ENCODE data around the gene ANKRD33B. TPM values are rescaled to one million over a fixed set of nuclear protein-coding genes. Genes with fewer than 3 reads are reported as not detected.

The ANKRD33B gene
- total and polyA plus RNA-seq, 2 of the 8 experiments (the other 6 are each of a cell fraction or from before 2014, with no cell fraction given) = 6.9 to 20.6 TPM

DNA sequence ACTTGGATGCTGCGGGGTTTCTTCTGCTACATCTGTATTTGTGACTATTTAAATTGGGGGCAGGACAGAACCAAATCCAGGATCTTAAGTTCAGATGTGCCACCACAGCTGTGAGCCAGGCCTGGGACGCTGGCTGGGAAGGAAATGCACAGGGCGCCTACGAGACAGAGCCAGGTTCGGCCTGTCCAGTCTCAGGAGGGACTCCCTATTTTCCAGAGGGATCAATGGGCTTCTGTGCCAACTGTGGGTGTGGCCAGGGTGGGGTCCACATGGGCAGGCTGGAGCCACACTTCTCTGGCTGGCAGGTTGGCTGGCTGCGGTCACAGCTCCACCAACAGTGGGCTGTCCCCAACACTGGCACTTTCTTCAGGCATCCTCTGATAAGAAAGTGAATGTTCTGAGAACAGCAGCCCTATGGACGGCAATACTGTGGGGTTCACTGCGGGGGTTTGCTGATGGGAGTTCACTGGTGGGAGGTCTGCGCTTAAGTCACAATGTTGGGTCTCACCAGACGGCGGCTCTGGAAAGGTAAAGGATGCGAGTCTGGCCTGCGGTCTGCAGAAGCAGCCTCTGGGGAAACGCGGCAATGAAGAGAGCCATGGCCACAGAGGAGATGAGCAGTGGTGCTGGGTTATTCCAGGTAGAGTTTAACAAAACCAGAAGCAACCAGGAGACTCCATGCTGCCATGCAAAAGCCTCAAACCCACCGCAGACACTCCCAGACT lies 119.1 kb downstream of the ANKRD33B start:
- Histone ChIP-seq H4K5ac (ENCODE audit: insufficient read length, low read depth, low read length) (no peak overlapping the region), H2BK15ac (ENCODE audit: low read length) (no peak overlapping the region), H3K18ac (ENCODE audit: extremely low read depth, low read length) (no peak overlapping the region), H2AK5ac (ENCODE audit: low read depth, low read length) (no peak overlapping the region), H3K79me1 (ENCODE audit: low read depth, low read length) (no peaks in the 10 kb centered on the region; the same call in 1 of the 2 replicates), H2AFZ (ENCODE audit: low read length) (no peak overlapping the region), H3K14ac (ENCODE audit: insufficient read length) (no peak overlapping the region), H3K23ac (ENCODE audit: insufficient read length) (no peak overlapping the region), H3K79me2 (ENCODE audit: control insufficient read depth in 1 of 2, insufficient read depth in 2 of 2, low read length in 2 of 2) (peaks cover 0 to 3% of the 10 kb centered on the region in 2 experiments; a peak in 1 of 4 replicates), H3K4ac (replicated peaks; ENCODE audit: insufficient read length, low read depth, low read length) (no peak overlapping the region), H2BK12ac (ENCODE audit: low read depth, low read length) (no peak overlapping the region), H3K9ac (replicated peaks in 1 of 4; ENCODE audit: extremely low read depth in 1 of 4, low read depth in 3 of 4, low read length in 3 of 4) (no peak overlapping the region), H3K4me1 (replicated peaks in 1 of 4; ENCODE audit: control insufficient read depth in 3 of 4, insufficient read depth in 4 of 4, low read length in 3 of 4) (peaks cover 0 to 10% (median 3%) of the 10 kb centered on the region in 4 experiments; a peak in 4 of 7 replicates), H3K23me2 (ENCODE audit: low read depth, low read length) (no peaks in the 10 kb centered on the region), H4K8ac (ENCODE audit: extremely low read depth, insufficient read depth, low read length) (no peak overlapping the region), H3K27ac (ENCODE audit: low read depth, low read length) (no peak overlapping the region), H3K4me2 (ENCODE audit: insufficient read depth in 1 of 2, low read depth in 2 of 2, low read length in 2 of 2) (no peak overlapping the region), H3K9me3 (ENCODE audit: insufficient read depth in 2 of 2, low read depth in 1 of 2, low read length in 1 of 2) (no peaks in the 10 kb centered on the region), H2BK20ac (ENCODE audit: low read length) (no peak overlapping the region), H4K20me1 (replicated peaks in 1 of 2; ENCODE audit: control insufficient read depth in 1 of 2, insufficient read depth in 2 of 2, low read length in 2 of 2) (peaks cover 0 to 2% of the 10 kb centered on the region in 2 experiments), H3K36me3 (ENCODE audit: control insufficient read depth in 2 of 4, insufficient read depth in 4 of 4, low read length in 3 of 4) (0 out of 8 replicates have a peak, but pooled peaks cover 0 to 4% (median 3%) of the 10 kb centered on the region in 4 experiments), H3K56ac (replicated peaks; ENCODE audit: insufficient read length, low read depth, low read length) (no peak overlapping the region), H2BK120ac (replicated peaks; ENCODE audit: low read depth, low read length) (no peak overlapping the region), H2BK5ac (ENCODE audit: low read depth, low read length) (no peak overlapping the region), H3K4me3 (ENCODE audit: extremely low read depth in 1 of 4, insufficient read depth in 2 of 4, low read depth in 3 of 4, low read length in 4 of 4) (no peak overlapping the region), H3K27me3 (replicated peaks in 1 of 4; ENCODE audit: control insufficient read depth in 3 of 4, extremely low read depth in 1 of 4, insufficient read depth in 3 of 4, low read length in 3 of 4) (no peaks in the 10 kb centered on the region), H4K91ac (replicated peaks; ENCODE audit: insufficient read length, low read length) (no peak overlapping the region)
- DNase-seq (ENCODE audit: low read depth in 1 of 2, low spot score in 2 of 2) (no peak), FAIRE-seq (no peak)
- WGBS, 2 experiments (ENCODE audit: extremely low coverage in 1 of 2, insufficient coverage in 1 of 2, insufficient read length in 1 of 2, insufficient replicate concordance in 2 of 2, low coverage in 1 of 2, low lambda C conversion rate in 2 of 2, missing lambda C conversion rate in 1 of 2) = 97% methylated on average over 16 of the region's 16 CpGs; no CpG with 5 or more reads in 1 of the 2 experiments
- ChIA-PET POLR2A (ENCODE audit: partially characterized antibody) (no interaction called here), CTCF (ENCODE audit: partially characterized antibody) (interaction anchor here (4.8 to 5.2 kb wide), 2 partner anchors 8 to 230 kb away, joined by 35 to 40 read pairs; no protein-coding TSS in a partner anchor)
- no peak for TF ChIP-seq MAX (IDR thresholded peaks at IDR 0.05)
